NCI-H2029 treated with DMSO at 0.1 percent for 48 hours (cell line): ENCODE results near the gene KRTAP2-3.
"Not testable (repeated sequence)": the region's sequence is repeated elsewhere in the genome, so short reads cannot be mapped to it uniquely, and the experiment has no call there.

ENCODE experiments used
- DNase-seq: peaks from one replicate; lab custom pipeline; 2025; lab: John Stamatoyannopoulos, UW

Gene KRTAP2-3, protein sequence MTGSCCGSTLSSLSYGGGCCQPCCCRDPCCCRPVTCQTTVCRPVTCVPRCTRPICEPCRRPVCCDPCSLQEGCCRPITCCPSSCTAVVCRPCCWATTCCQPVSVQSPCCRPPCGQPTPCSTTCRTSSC

DNA sequence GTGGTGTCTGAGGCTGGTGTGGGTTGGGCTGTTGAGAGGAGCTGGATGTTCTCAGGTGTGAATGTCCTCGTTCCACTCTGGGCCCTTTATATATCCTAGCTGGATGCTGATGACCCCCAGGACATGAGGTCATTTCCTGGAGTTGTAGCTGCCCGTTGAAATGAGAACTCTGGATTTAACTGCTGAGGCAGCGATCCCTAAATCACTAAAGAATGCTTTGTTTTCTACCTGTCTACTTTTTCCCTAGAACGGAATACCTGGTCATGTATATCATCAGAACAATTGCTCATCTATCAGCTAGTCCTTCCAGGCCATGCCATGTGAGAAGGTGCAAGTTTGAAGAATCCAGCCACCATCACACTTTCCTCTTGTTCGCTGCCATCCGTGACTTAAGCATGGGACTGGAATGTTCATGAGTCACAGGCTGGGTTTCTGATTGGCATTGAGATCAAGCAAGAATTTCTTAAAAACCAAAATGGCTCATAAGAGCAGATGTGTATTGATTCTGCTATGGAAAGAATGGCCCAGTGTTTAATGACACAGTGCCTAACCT lies at the start of gene KRTAP2-3:
TSS of gene KRTAP2-3 (minus strand) at position 63 of the 553 bp plus-strand sequence. CDS start 64 bp downstream, outside the sequence.
- DNase-seq, result no peak

DNA sequence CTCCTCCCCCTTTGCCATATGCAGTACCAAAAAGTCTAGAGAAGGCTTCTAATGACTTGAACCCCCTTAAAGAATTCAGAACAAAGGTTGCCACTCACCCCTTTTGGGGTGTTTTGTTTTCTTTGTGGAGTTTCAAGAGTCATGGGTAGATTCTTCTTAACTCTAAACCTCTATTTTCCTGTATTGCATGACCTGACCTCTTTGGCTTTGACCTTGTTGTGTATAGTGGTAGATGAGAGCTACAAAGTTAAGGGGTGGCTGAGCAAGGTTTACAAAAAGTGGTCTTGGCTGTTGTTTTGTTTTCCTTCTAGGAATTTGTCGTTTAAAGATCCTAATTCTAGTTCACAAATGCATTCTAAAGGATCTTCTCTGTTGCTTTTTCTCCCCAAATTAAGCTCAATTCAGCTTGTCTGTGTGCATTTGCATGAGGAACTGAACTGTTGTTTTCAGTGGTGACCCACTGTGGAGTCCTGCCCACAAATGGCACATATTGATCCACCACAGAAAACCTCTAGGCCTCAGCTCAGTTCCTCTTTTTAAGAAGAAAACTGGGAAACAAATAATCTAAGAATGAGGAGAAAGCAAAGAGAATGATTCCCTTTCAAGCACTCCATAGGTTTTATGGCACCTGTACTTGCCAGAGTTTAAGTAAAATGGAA lies 48.9 kb upstream of the KRTAP2-3 start:
- DNase-seq, result not testable (repeated sequence)

DNA sequence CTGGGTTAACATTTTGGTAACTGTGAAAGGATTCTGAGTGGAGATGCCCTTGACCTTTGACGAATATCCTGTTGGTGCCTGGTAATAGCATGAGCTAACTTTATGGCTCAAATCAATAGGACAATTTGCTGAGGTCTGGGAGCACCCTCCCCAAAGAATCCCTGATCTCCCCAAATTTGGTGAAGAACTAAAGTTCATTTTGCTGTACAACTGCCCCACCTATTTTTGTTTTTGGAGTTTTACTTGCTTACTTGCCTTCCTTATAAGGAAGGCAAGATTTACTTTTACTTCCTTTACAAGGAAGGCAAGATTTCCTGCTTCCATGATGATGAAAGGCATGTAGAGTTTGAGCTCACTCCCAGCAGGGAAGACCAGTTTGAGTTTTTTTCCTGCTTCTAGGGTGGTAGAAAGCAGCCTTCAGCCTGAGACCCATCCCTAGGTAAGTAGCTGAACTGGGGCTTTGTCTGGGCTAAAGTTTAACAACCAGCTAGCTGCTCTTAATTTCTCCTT lies 48.1 kb upstream of the KRTAP2-3 start:
- DNase-seq, result no peak

DNA sequence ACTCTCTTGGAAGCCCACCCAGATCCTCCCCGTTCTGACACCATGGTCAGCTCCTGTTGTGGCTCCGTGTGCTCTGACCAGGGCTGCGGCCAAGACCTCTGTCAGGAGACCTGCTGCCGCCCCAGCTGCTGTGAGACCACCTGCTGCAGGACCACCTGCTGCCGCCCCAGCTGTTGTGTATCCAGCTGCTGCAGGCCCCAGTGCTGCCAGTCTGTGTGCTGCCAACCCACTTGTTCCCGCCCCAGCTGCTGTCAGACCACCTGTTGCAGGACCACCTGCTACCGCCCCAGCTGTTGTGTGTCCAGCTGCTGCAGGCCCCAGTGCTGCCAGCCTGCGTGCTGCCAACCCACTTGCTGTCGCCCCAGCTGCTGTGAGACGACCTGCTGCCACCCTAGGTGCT lies 45.4 kb upstream of the KRTAP2-3 start, which contains the start of gene KRTAP4-9:
TSS of gene KRTAP4-9 (plus strand) at position 43 of the 400 bp plus-strand sequence. CDS start at position 43, 0 bp downstream.
- not testable (repeated sequence) for DNase-seq

DNA sequence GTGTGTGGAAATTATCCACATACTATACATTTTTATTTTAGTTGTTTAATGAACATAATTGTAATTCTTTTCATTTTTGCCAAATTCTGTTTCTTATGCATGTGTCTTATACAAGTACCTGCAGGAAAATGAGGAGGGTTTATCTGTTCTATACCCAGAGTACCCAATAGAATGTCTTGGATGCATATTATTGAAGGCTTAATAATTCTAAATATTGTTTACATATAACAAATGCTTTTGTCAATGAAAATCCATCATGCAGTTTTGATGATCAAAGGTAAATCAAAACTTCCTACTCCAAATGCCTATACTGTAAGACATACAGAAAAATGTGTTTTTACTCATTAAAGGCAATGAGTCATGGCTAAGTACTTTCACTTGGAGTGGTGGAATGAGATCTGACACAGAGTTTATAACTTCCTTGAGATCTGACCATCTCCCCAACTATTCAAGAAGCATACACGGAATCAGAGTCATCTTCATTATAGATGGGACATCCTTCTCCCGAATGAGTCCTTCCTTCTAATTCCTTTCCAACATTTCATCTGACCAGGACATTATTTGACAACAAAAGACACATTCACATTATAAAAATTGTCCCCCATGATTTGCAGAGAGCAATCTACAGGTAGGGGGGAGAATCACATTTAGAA lies 44.6 kb upstream of the KRTAP2-3 start:
- DNase-seq, result not testable (repeated sequence)

DNA sequence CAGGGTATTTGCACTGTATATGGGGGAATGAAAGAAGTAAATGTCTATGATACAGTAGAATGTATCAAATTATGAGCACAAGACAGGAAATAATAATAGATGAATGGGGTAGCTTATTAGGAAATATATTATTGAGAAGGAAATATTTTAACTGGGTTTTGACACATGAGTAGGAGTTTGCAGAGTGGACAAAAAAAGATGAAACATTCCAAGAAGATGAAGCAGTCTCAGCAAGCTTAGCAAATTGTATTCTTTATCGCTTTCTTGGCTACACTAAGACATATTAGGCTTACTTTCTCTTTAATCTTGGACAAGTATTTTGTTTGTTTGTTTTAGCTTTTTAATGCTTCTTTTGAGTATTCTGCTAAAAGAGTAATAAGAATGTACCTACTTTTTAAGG lies 44.0 kb upstream of the KRTAP2-3 start:
- no peak for DNase-seq

DNA sequence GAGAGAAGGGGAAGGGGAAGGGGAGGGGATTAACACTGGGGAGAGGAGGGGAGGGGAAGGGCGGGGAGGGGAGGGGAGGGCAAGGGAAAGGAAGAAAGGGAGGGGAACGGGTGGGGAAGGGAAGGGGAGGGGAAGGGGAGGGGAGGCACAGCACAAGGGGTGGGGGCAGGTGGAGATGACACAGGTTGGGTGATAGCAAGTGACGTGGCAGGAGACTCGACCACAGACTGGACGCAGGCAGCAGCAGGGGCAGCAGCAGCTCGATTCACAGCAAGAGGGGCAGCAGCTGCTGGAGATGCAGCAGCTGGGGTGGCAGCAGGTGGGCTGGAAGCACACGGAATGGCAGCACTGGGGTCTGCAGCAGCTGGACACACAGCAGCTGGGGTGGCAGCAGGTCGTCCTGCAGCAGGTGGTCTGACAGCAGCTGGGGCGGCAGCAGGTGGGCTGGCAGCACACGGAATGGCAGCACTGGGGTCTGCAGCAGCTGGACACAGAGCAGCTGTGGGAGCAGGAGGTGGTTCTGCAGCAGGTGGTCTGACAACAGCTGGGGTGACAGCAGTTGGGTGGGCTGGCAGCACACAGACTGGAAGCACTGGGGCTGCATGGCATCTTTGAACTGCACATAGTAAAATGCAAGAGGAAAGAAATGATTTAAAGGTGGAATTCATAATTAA lies 41.8 kb upstream of the KRTAP2-3 start, which contains the start of gene KRTAP4-16:
TSS of gene KRTAP4-16 (minus strand) at position 624 of the 674 bp plus-strand sequence. CDS start at position 624, 0 bp downstream.
- DNase-seq, result no peak

DNA sequence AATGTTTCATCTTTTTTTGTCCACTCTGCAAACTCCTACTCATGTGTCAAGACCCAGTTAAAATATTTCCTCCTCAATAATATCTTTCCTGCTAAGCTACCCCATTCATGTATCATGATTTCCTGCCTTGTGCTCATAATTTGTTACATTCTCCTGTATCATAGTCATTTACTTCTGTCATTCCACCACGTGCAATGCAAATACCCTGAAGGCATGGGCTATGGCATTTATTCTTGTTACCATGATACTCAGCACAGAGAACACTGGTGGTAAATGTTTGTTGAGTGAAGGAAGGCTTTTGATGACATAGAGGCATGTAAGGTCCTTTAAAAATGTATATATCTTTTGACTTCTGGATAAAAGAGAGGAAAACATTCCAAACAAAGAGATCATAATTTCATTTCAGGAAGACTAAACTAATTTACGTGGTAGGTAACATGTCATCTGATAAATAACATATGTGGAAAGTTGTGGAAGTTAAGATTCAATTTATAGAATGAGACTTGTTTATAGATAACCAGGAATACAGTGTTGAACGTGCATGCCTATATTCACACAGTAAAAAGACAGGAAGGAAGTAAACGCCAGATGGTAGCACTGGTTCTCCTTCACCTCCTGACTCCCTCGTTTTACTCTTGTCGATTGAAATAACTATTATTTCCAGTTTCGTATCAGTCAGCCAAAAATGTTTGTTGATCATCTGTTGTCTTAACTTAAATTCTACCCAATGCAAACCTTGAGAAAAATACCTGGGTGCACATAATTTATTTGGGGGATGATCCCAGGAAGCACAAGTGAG lies 40.0 kb upstream of the KRTAP2-3 start:
- DNase-seq, result not testable (repeated sequence)

DNA sequence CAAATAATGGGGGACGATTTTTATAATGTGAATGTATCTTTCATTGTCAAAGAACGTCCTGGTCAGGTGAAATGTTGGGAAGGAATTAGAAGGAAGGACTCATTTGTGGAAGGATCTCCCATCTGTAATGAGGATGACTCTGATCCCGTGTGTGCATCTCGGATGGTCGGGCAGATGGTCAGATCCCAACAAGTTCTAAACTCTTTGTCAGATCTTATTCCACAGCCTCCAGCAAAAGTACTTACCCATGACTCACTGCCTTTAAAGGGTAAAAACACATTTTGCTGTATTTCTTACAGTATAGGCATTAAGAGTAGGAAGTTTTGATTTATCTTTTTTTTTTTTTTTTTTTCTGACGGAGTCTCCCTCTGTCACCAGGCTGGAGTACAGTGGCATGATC lies 38.6 kb upstream of the KRTAP2-3 start:
- no peak for DNase-seq

DNA sequence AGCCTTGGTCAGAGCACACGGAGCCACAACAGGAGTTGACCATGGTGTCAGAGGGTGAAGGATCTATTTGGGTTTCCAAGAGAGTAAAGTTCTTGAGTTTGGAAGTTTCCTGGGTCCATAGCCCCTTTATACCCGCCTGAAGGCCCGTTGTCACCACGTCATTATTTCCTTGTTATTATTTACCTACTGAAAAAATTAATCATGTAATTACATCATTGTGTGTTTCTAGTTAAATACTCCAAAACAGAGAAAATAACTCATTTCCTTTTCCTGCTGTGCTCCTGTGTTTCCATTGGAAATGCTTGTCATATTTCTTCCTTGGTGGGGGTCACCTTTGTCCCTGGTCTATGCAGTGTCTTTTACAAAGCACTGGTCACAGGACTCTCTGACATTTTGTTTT lies 38.1 kb upstream of the KRTAP2-3 start, which contains the start of gene KRTAP4-8:
TSS of gene KRTAP4-8 (minus strand) at position 101 of the 400 bp plus-strand sequence. CDS start at position 43, 58 bp downstream.
- DNase-seq, result no peak

DNA sequence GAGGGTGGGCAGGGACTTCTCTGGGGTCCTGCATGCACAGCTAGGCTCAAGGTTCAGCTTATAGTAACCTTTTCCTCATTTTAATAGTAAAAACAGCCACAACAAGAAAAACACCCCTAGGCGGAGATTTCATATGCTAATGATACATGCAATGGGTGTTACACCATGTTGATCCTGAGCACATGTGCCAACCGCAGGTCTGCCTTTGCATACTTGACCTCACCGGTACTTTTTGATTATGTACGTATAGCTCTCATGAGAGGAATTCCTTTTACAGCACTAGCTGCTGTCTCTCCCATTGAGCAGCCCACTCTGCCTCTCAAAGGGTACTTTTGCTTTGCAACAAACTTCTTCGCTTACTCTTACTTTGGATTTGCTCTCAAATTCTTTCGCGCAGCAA lies 36.1 kb upstream of the KRTAP2-3 start:
- no peak for DNase-seq

DNA sequence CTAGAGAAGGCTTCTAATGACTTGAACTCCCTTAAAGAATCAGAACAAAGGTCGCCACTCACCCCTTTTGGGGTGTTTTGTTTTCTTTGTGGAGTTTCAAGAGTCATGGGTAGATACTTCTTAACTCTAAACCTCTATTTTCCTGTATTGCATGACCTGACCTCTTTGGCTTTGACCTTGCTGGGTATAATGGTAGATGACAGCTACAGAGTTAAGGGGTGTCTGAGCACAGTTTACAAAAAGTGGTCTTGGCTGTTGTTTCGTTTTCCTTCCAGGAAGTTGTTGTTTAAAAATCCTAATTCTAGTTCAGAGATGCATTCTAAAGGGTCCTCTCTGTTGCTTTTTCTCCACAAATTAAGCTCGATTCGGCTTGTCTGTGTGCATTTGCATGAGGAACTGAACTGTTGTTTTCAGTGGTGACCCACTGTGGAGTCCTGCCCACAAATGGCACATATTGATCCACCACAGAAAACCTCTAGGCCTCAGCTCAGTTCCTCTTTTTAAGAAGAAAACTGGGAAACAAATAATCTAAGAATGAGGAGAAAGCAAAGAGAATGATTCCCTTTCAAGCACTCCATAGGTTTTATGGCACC lies 28.9 kb upstream of the KRTAP2-3 start:
- DNase-seq, result not testable (repeated sequence)

DNA sequence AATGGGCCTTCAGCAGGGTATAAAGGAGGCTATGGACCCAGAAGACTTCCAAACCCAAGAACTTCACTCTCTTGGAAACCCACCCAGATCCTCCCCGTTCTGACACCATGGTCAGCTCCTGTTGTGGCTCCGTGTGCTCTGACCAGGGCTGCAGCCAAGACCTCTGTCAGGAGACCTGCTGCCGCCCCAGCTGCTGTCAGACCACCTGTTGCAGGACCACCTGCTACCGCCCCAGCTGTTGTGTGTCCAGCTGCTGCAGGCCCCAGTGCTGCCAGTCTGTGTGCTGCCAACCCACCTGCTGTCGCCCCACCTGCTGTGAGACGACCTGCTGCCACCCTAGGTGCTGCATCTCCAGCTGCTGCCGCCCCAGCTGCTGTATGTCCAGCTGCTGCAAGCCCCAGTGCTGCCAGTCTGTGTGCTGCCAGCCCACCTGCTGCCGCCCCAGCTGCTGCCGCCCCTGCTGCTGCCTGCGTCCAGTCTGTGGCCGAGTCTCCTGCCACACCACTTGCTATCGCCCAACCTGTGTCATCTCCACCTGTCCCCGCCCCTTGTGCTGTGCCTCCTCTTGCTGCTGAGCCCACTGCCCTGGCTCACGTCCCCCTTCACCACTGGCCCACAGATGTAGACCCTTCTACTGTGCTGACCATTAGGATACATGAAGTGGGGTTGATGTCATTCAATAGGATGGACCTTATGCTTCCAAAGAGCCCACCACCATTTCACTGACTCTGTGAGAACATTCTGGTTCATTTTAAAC lies 24.4 kb upstream of the KRTAP2-3 start, which contains the start of gene KRTAP4-7:
TSS of gene KRTAP4-7 (plus strand) at position 51 of the 757 bp plus-strand sequence. CDS start at position 108, 57 bp downstream.
- DNase-seq, result not testable (repeated sequence)

DNA sequence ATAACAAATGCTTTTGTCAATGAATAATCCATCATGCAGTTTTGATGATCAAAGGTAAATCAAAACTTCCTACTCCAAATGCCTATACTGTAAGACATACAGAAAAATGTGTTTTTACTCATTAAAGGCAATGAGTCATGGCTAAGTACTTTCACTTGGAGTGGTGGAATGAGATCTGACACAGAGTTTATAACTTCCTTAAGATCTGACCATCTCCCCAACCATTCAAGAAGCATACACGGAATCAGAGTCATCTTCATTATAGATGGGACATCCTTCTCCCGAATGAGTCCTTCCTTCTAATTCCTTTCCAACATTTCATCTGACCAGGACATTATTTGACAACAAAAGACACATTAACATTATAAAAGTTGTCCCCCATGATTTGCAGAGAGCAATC lies 23.5 kb upstream of the KRTAP2-3 start:
- DNase-seq, result not testable (repeated sequence)

DNA sequence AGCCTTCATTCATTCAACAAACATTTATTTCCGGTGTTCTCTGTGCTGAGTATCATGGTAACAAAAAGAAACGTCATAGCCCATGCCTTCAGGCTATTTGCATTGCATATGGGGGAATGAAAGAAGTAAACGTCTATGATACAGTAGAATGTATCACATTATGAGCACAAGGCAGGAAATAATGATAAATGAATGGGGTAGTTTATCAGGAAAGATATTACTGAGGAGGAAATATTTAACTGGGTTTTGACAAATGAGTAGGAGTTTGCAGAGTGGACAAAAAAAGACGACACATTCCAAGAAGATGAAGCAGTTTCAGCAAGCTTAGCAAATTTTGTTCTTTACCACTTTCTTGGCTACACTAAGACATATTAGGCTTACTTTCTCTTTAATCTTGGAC lies 22.7 kb upstream of the KRTAP2-3 start:
- DNase-seq, result no peak

DNA sequence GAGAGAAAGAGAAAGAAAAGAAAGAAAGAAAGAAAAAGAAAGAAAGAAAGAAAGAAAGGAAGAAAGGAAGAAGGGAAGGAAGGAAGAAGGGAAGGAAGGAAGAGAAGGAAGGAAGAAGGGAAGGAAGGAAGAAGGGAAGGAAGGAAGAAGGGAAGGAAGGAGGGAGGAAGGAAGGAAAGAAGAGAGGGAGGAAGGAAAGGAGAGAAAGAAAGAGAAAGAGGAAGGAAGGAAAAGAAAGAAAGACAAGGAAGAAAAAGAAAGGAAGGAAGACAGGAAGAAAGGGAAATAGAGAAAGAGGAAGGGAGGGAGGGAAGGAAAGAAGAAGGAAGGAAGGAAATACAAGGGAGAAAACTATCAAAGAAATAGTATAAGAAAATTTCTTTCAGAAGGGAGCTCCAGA lies 16.9 kb upstream of the KRTAP2-3 start:
- no peak for DNase-seq

DNA sequence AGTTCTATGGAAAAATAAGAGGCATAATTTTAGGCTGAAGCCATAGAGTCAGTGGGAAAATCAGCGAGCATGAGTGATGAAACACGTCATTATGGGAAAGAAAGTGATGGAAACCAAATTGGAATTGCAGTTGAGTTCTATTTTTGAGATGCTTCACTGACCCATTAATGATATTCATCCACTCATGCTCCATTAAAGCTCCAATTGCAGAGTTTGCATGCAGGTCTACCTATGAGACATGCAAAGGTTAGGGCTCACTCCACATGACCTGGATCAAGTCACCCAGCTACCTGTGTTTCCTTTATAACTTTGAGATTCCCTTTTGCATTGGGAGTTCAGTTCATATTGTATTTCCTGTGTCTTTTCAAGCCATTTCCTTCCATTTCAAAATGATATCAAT lies 13.8 kb upstream of the KRTAP2-3 start:
- DNase-seq, result no peak

DNA sequence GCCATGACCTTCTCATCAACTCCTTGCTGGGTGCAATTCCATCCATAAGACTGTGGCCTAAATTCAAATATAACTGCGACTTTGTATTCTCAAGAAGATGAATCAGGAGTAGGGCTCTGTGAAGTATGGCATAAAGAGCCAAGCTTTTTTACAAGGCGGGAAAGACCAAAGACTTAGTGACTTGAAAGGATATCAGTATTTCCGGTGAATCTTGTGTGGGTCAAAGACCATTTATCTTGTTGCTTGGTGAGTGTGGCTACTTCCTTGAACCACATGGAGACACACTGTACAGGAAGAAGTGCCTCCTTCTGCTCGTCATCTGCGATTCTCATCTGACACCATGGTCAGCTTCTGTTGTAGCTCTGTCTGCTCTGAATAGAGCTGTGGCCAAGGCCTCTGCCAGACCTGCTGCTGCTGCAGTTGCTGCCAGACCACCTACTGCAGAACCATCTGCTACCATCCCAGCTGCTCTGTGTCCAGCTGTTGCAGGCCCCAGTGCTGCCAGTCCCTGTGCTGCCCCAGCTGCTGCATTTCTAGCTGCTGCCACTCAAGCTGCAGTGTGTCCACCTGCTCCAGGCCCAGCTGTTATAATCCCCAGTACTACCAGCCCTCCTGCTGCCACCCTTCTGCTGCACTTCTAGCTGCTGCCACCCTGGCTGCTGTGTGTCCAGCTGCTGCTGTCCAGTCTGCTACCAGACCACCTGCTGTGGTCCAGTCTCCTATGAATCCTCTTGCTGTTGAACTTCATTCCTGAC lies 11.9 kb upstream of the KRTAP2-3 start:
- DNase-seq, result no peak

DNA sequence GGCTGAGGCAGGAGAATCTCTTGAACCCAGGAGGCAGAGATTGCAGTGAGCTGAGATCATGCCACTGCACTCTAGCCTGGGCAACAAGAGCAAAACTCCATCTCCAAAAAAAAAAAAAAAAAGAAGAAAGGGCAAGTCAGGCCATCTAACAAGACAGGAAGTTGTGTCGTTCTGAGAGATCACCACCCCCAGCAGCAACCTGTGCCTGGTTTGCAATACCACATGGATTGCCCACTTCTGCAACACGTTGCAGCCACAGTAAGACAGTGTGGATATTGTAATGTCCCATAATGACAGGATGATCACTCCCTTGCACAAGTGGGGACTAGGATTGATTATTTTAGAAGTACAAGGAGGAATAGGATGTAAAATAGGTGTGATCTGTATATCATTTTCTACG lies 9.1 kb upstream of the KRTAP2-3 start:
- DNase-seq, result no peak
